Measurements from ENCODE around the gene LRRC9. TPM values are rescaled to one million over a fixed set of nuclear protein-coding genes. Genes with fewer than 3 reads are reported as not detected.
"Not testable (repeated sequence)": the region's sequence is repeated elsewhere in the genome, so short reads cannot be mapped to it uniquely, and the experiment has no call there.

The LRRC9 gene
- total and polyA plus RNA-seq, 7 donors: not detected

GRCh38 chr14:60025571-60025970 is 105.6 kb downstream of the LRRC9 start:
- Histone ChIP-seq H3K27ac (no peak overlapping the region), H3K36me3 (no peaks in the 10 kb centered on the region), H3K4me3 (no peak overlapping the region), H3K4me1 (no peaks in the 10 kb centered on the region), H3K27me3 (no peaks in the 10 kb centered on the region), H3K9me3 (no peaks in the 10 kb centered on the region)
- intact Hi-C loops (cut with DNase I): no loop called here
- TF ChIP-seq, protein P1, sequence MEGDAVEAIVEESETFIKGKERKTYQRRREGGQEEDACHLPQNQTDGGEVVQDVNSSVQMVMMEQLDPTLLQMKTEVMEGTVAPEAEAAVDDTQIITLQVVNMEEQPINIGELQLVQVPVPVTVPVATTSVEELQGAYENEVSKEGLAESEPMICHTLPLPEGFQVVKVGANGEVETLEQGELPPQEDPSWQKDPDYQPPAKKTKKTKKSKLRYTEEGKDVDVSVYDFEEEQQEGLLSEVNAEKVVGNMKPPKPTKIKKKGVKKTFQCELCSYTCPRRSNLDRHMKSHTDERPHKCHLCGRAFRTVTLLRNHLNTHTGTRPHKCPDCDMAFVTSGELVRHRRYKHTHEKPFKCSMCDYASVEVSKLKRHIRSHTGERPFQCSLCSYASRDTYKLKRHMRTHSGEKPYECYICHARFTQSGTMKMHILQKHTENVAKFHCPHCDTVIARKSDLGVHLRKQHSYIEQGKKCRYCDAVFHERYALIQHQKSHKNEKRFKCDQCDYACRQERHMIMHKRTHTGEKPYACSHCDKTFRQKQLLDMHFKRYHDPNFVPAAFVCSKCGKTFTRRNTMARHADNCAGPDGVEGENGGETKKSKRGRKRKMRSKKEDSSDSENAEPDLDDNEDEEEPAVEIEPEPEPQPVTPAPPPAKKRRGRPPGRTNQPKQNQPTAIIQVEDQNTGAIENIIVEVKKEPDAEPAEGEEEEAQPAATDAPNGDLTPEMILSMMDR (IDR thresholded peaks at IDR 0.05): no peak
- no peak for TF ChIP-seq POLR2AphosphoS5 (IDR thresholded peaks at IDR 0.05)
- no peak for TF ChIP-seq POLR2A (IDR thresholded peaks at IDR 0.05)
- no peak for TF ChIP-seq EP300 (IDR thresholded peaks at IDR 0.05)
- no peak for DNase-seq

- WGBS, 2 donors: 81 to 88% methylated on average over 1 of the region's 1 CpG
Measured at GRCh38 chr14:60035177-60035576, 115.2 kb downstream of the LRRC9 start.

GRCh38 chr14:60047976-60048375 is 128.0 kb downstream of the LRRC9 start:
- intact Hi-C loops (cut with DNase I); H3K36me3 ChIP-seq; H3K4me3 ChIP-seq; H3K9me3 ChIP-seq; H3K4me1 ChIP-seq; H3K27me3 ChIP-seq; H3K27ac ChIP-seq; DNase-seq: not testable (repeated sequence)
- 42 to 52% methylated on average over 1 of the region's 1 CpG for WGBS, 2 donors

More at GRCh38 chr14:60035177-60035576, 115.2 kb downstream of the LRRC9 start:
- H3K4me3 ChIP-seq: no peak overlapping the region
- H3K4me1 ChIP-seq: no peaks in the 10 kb centered on the region
- H3K27ac ChIP-seq: no peak overlapping the region
- TF ChIP-seq POLR2AphosphoS5 (IDR thresholded peaks at IDR 0.05) (no peak), EP300 (IDR thresholded peaks at IDR 0.05) (no peak), POLR2A (IDR thresholded peaks at IDR 0.05) (no peak)
- TF ChIP-seq, protein P1 (IDR thresholded peaks at IDR 0.05): no peak
- H3K36me3 ChIP-seq: no peaks in the 10 kb centered on the region
- no peak for DNase-seq
- H3K9me3 ChIP-seq: no peaks in the 10 kb centered on the region
- H3K27me3 ChIP-seq: no peaks in the 10 kb centered on the region
- intact Hi-C loops (cut with DNase I): no loop called here

- whole genome bisulfite sequencing, 2 donors: 33 to 79% methylated on average over 3 of the region's 3 CpGs
- TF ChIP-seq, protein P1 (IDR thresholded peaks at IDR 0.05): no peak
- no peak for TF ChIP-seq POLR2A (IDR thresholded peaks at IDR 0.05)
- TF ChIP-seq EP300 (IDR thresholded peaks at IDR 0.05): no peak
- H3K4me1 ChIP-seq: no peaks in the 10 kb centered on the region
- H3K27me3 ChIP-seq: no peaks in the 10 kb centered on the region
- intact Hi-C loops (cut with DNase I): no loop called here
- H3K9me3 ChIP-seq: peaks cover 0 to 3% (median 0%) of the 10 kb centered on the region in 4 donors
- no peak overlapping the region for H3K4me3 ChIP-seq
- H3K36me3 ChIP-seq: no peaks in the 10 kb centered on the region
- DNase-seq: no peak
- no peak overlapping the region for H3K27ac ChIP-seq
Measured at GRCh38 chr14:60051721-60052221, 131.8 kb downstream of the LRRC9 start.

GRCh38 chr14:60058087-60058486 is 138.1 kb downstream of the LRRC9 start:
- Histone ChIP-seq H3K4me1 (no peaks in the 10 kb centered on the region), H3K4me3 (no peak overlapping the region), H3K27ac (no peak overlapping the region), H3K9me3 (no peaks in the 10 kb centered on the region), H3K27me3 (no peaks in the 10 kb centered on the region), H3K36me3 (no peaks in the 10 kb centered on the region)
- no peak for DNase-seq
- intact Hi-C loops (cut with DNase I): no loop called here
- TF ChIP-seq POLR2AphosphoS5 (IDR thresholded peaks at IDR 0.05) (no peak), EP300 (IDR thresholded peaks at IDR 0.05) (no peak), POLR2A (IDR thresholded peaks at IDR 0.05) (no peak)
- TF ChIP-seq, protein P1 (IDR thresholded peaks at IDR 0.05): no peak
- WGBS, 2 donors: 76 to 90% methylated on average over 1 of the region's 1 CpG
